Prostate gland (tissue), 2 donors: ENCODE measurements around the gene CD180. TPM values are rescaled to one million over a fixed set of nuclear protein-coding genes. Genes with fewer than 3 reads are reported as not detected.

ENCODE experiments used
- DNase-seq: peaks from one replicate; pipeline ENCODE4 v3.0.0-alpha.2; 2019; ENCODE audit warnings: low spot score
- H3K27ac ChIP-seq, 2 donors: fragments of 200-600 bp; sonication (generic); 2 replicates each; pipeline ENCODE4 v1.5.1; 2017 to 2019
- H3K27me3 ChIP-seq: fragments of 200-600 bp; sonication (generic); replicated peaks from 2 replicates; pipeline ENCODE4 v1.5.1; 2019; ENCODE audit not compliant: insufficient read depth
- H3K36me3 ChIP-seq, 2 donors: fragments of 200-600 bp; sonication (generic); 1 replicate in 1 of 2; 2 replicates in 1 of 2; pipeline versions ENCODE4 v1.5.1 to v1.8.1; 2017 to 2019
- H3K4me1 ChIP-seq: fragments of 200-600 bp; sonication (generic); replicated peaks from 2 replicates; pipeline ENCODE4 v1.5.1; 2019
- H3K4me3 ChIP-seq, 2 donors: fragments of 200-600 bp; sonication (generic); 2 replicates each; pipeline ENCODE4 v1.5.1; 2017 to 2019
- H3K9me3 ChIP-seq: fragments of 200-600 bp; sonication (generic); 2 replicates; pipeline ENCODE4 v1.5.1; 2017
- CTCF ChIP-seq, 4 experiments: fragments of 200-600 bp in 2 of 4; fragments of 450-650 bp in 2 of 4; sonication (generic) in 2 of 4; IDR thresholded peaks; 1 replicate in 3 of 4; 2 replicates in 1 of 4; pipeline ENCODE4 v1.5.1; 2016 to 2019; ENCODE audit warnings: antibody characterized with exemption in 4 of 4, mild to moderate bottlenecking in 2 of 4, moderate library complexity in 2 of 4
- POLR2A ChIP-seq: fragments of 450-650 bp; IDR thresholded peaks from one replicate; pipeline ENCODE4 v1.6.1; 2016; ENCODE audit warnings: antibody characterized with exemption, mild to moderate bottlenecking
- POLR2AphosphoS5 ChIP-seq: sonication (generic); formaldehyde crosslinking; IDR thresholded peaks from one replicate; pipeline ENCODE4 v1.6.1; 2017; ENCODE audit warnings: antibody characterized with exemption
- WGBS: methylation state at CpG from one replicate; pipeline ENCODE4 v1.1.5; 2018; 5-methylcytosine and 5-hydroxymethylcytosine counted together
- intact Hi-C: fragments of 100-400 bp; cut with DNase I; formaldehyde crosslinking; loops from one replicate; pipeline ENCODE4 v1.14.2; 2022
- total RNA-seq, 2 donors: library from RNA; depleted of rRNA; stranded (reverse); fragments of >200 nt; gene quantifications; one replicate each; pipeline ENCODE4 v1.1.0, GENCODE V29; 2016

The CD180 gene
- total RNA-seq, 2 donors from 2014 or later, result 0.18 to 0.68 TPM

- DNase-seq, result no peak
- 64% methylated on average over 1 of the region's 1 CpG for WGBS
- no peak overlapping the region for H3K27ac ChIP-seq
- no peaks in the 10 kb centered on the region for H3K4me1 ChIP-seq
- H3K36me3 ChIP-seq, result no peaks in the 10 kb centered on the region
- intact Hi-C loops, result no loop called here
- no peaks in the 10 kb centered on the region for H3K27me3 ChIP-seq
- no peak overlapping the region for H3K4me3 ChIP-seq
- no peaks in the 10 kb centered on the region for H3K9me3 ChIP-seq
- TF ChIP-seq POLR2AphosphoS5, result no peak
Observed at GRCh38 chr5:67187006-67187715, 9.4 kb downstream of the CD180 start.

- Histone ChIP-seq H3K4me1 (no peaks in the 10 kb centered on the region), H3K27ac (no peak overlapping the region), H3K9me3 (no peaks in the 10 kb centered on the region), H3K36me3 (no peaks in the 10 kb centered on the region), H3K4me3 (no peak overlapping the region), H3K27me3 (no peaks in the 10 kb centered on the region)
- WGBS, result 98% methylated on average over 3 of the region's 3 CpGs
- DNase-seq, result no peak
- intact Hi-C loops, result no loop called here
- TF ChIP-seq CTCF (IDR thresholded peaks at IDR 0.05) (no peak), POLR2AphosphoS5 (no peak), POLR2A (no peak)
Observed at GRCh38 chr5:67183859-67184258, 12.7 kb downstream of the CD180 start.

- Histone ChIP-seq H3K4me3 (no peak overlapping the region), H3K27me3 (no peaks in the 10 kb centered on the region), H3K4me1 (no peaks in the 10 kb centered on the region), H3K36me3 (no peaks in the 10 kb centered on the region), H3K27ac (peak overlapping the region; percentile 44 to 50), H3K9me3 (no peaks in the 10 kb centered on the region)
- intact Hi-C loops, result no loop called here
- TF ChIP-seq POLR2A (peak; percentile 15), POLR2AphosphoS5 (peak; percentile 48), CTCF (IDR thresholded peaks at IDR 0.05) (no peak)
- DNase-seq, result no peak
- 7% methylated on average over 6 of the region's 6 CpGs for WGBS
Observed at GRCh38 chr5:67182301-67182790, 14.3 kb downstream of the CD180 start.

GRCh38 chr5:67181648-67182221 is 14.9 kb downstream of the CD180 start:
- intact Hi-C loops, result no loop called here
- 41% methylated on average over 5 of the region's 5 CpGs for WGBS
- no peaks in the 10 kb centered on the region for H3K4me1 ChIP-seq
- no peaks in the 10 kb centered on the region for H3K9me3 ChIP-seq
- DNase-seq, result no peak
- no peaks in the 10 kb centered on the region for H3K36me3 ChIP-seq
- no peaks in the 10 kb centered on the region for H3K27me3 ChIP-seq
- no peak overlapping the region for H3K4me3 ChIP-seq
- TF ChIP-seq CTCF (IDR thresholded peaks at IDR 0.05) (no peak), POLR2AphosphoS5 (no peak), POLR2A (no peak)
- H3K27ac ChIP-seq, result peak overlapping the region; percentile 44 to 50

GRCh38 chr5:67179697-67180361 is 16.8 kb downstream of the CD180 start:
- Histone ChIP-seq H3K4me1 (no peaks in the 10 kb centered on the region), H3K27me3 (no peaks in the 10 kb centered on the region), H3K4me3 (no peak overlapping the region), H3K27ac (no peak overlapping the region), H3K9me3 (no peaks in the 10 kb centered on the region), H3K36me3 (no peaks in the 10 kb centered on the region)
- TF ChIP-seq POLR2A, result no peak
- no peak for TF ChIP-seq POLR2AphosphoS5
- no peak for TF ChIP-seq CTCF (IDR thresholded peaks at IDR 0.05)
- DNase-seq, result no peak
- 75% methylated on average over 5 of the region's 5 CpGs for WGBS
- intact Hi-C loops, result no loop called here
